B cell (primary cell): ENCODE measurements around the gene ARTN.

ENCODE experiments used
- EZH2 ChIP-seq: IDR thresholded peaks from 2 replicates; pipeline ENCODE4 v1.6.1; 2012; ENCODE audit warnings: borderline replicate concordance, low read depth, mild to moderate bottlenecking, moderate library complexity, low read length; ENCODE audit not compliant: insufficient read depth, poor library complexity, severe bottlenecking
- TF ChIP-seq, protein P1 (sequence below): fragments of 200-600 bp; IDR thresholded peaks from one replicate; pipeline ENCODE4 v1.8.0; 2022; ENCODE audit warnings: antibody characterized with exemption, mild to moderate bottlenecking

DNA sequence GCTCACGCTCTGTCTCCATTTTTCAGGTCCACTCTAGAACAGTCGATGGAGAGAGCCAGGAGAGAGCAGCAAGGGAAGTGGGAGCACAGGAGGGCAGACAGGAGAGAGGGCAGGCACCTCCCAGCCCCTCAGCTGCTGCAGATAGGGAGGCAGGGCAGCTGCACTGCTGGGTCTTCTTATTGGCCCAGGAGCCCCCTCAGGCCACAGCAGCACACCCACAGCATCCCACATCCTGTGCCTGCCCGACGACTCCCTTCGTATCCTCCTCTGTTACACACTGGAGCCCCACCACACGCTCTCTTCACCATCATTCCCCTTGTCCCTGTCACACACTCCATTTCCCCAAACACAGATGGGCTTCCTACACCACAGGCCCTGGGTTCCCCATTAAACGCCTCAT lies 13.7 kb upstream of the ARTN start:
- TF ChIP-seq EZH2 = no peak
- TF ChIP-seq, protein P1, sequence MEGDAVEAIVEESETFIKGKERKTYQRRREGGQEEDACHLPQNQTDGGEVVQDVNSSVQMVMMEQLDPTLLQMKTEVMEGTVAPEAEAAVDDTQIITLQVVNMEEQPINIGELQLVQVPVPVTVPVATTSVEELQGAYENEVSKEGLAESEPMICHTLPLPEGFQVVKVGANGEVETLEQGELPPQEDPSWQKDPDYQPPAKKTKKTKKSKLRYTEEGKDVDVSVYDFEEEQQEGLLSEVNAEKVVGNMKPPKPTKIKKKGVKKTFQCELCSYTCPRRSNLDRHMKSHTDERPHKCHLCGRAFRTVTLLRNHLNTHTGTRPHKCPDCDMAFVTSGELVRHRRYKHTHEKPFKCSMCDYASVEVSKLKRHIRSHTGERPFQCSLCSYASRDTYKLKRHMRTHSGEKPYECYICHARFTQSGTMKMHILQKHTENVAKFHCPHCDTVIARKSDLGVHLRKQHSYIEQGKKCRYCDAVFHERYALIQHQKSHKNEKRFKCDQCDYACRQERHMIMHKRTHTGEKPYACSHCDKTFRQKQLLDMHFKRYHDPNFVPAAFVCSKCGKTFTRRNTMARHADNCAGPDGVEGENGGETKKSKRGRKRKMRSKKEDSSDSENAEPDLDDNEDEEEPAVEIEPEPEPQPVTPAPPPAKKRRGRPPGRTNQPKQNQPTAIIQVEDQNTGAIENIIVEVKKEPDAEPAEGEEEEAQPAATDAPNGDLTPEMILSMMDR = no peak
